Lung (tissue), 12 donors: ENCODE results near the gene USP12. TPM values are rescaled to one million over a fixed set of nuclear protein-coding genes. Genes with fewer than 3 reads are reported as not detected.

Source experiments
- ATAC-seq: fragments of 200-7000 bp; cut with Tn5 transposase; one replicate; pipeline ENCODE4 v1.9.1; 2020; ENCODE audit warnings: moderate number of reproducible peaks; ENCODE audit not compliant: insufficient read depth, low FRiP score
- DNase-seq, 3 donors: peaks; one replicate each; pipeline ENCODE4 v3.0.0-alpha.2; 2013 to 2017
- H3K27ac ChIP-seq, 2 donors: one replicate each; pipeline ENCODE4 v1.5.1; 2013; ENCODE audit warnings: mild to moderate bottlenecking in 2 of 2, moderate library complexity in 2 of 2, control low read depth in 1 of 2, inconsistent platforms in 1 of 2, low read depth in 1 of 2, low read length in 1 of 2
- H3K27me3 ChIP-seq, 3 donors: one replicate each; pipeline ENCODE4 v1.5.1; 2013; ENCODE audit warnings: low read length in 2 of 3; ENCODE audit not compliant: control insufficient read depth in 3 of 3, insufficient read depth in 3 of 3
- H3K36me3 ChIP-seq, 4 donors: one replicate each; pipeline ENCODE4 v1.5.1; 2013; ENCODE audit warnings: low read length in 4 of 4, mild to moderate bottlenecking in 1 of 4, moderate library complexity in 1 of 4; ENCODE audit not compliant: control insufficient read depth in 4 of 4, insufficient read depth in 4 of 4
- H3K4me1 ChIP-seq, 5 donors: one replicate each; pipeline ENCODE4 v1.5.1; 2013; ENCODE audit warnings: low read length in 5 of 5, mild to moderate bottlenecking in 2 of 5, moderate library complexity in 1 of 5; ENCODE audit not compliant: control insufficient read depth in 5 of 5, insufficient read depth in 5 of 5
- H3K4me3 ChIP-seq: one replicate; pipeline ENCODE4 v1.5.1; 2013; ENCODE audit warnings: mild to moderate bottlenecking, control low read depth, moderate library complexity
- H3K9ac ChIP-seq, 2 donors: one replicate each; pipeline ENCODE4 v1.5.1; 2013; ENCODE audit warnings: low read length in 2 of 2, control low read depth in 1 of 2; ENCODE audit not compliant: insufficient read depth in 1 of 2
- H3K9me3 ChIP-seq, 4 donors: one replicate each; pipeline ENCODE4 v1.5.1; 2013; ENCODE audit warnings: low read length in 3 of 4, mild to moderate bottlenecking in 1 of 4, moderate library complexity in 1 of 4; ENCODE audit not compliant: control insufficient read depth in 4 of 4, insufficient read depth in 3 of 4
- WGBS, 2 donors: extraction: QIAGEN DNeasy Blood & Tissue Kit; methylation state at CpG; one replicate each; pipeline ENCODE4 v1.1.7; 2013; 5-methylcytosine and 5-hydroxymethylcytosine counted together
- polyA plus RNA-seq, 2 donors: library from polyadenylated mRNA; stranded (reverse); fragments of 200-250 nt; gene quantifications; one replicate each; pipeline ENCODE4 v1.2.1, GENCODE V29; 2013
- total RNA-seq, 2 donors: library from RNA; depleted of rRNA in 1 of 2; stranded (reverse); fragments of >200 nt in 1 of 2; gene quantifications; one replicate each; pipeline ENCODE4 v1.2.1, GENCODE V29; 2014 to 2021
- TF ChIP-seq, protein P1 (sequence below): IDR thresholded peaks from 2 replicates; pipeline ENCODE4 v1.5.1; 2012; ENCODE audit warnings: mild to moderate bottlenecking; ENCODE audit errors: control extremely low read depth, extremely low read depth
- donor health status: control.
- donor health status: control.
- donor health status: Bipolar disorder and iron deficiency.
- donor health status: healthy.
- donor health status: DM: yes; HTN: yes; CAD: no.

The USP12 gene
- total and polyA plus RNA-seq, 4 donors = 12.6 to 60.0 (median 19.2) TPM

DNA sequence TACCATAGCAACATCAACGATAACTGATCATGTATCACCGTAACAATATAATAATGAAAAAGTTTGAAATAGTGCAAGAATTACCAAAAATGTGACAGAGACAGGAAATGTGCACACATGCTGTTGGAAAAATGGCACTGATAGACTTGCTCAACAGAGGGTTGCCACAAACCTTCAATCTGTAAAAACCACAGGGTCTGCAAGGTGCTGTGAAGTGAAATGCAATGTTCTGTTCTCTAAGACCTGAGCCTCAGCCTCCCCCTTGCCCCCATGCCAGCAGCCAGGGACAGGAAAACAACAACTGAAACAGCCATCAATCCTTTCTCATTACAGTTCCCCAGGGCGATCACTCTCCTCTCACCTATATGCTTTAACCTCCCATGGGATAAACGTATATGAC is 88.4 kb downstream of the USP12 start:
- no peak for DNase-seq
- Histone ChIP-seq H3K4me3 (no peak overlapping the region), H3K27me3 (no peaks in the 10 kb centered on the region), H3K27ac (no peak overlapping the region), H3K9me3 (no peaks in the 10 kb centered on the region), H3K4me1 (peaks cover 0 to 2% (median 0%) of the 10 kb centered on the region in 5 donors), H3K9ac (no peak overlapping the region), H3K36me3 (peaks cover 6 to 18% (median 12%) of the 10 kb centered on the region in 4 donors)
- WGBS, 2 donors = 69 to 82% methylated on average over 4 of the region's 4 CpGs
- ATAC-seq = no peak
- TF ChIP-seq, protein P1, sequence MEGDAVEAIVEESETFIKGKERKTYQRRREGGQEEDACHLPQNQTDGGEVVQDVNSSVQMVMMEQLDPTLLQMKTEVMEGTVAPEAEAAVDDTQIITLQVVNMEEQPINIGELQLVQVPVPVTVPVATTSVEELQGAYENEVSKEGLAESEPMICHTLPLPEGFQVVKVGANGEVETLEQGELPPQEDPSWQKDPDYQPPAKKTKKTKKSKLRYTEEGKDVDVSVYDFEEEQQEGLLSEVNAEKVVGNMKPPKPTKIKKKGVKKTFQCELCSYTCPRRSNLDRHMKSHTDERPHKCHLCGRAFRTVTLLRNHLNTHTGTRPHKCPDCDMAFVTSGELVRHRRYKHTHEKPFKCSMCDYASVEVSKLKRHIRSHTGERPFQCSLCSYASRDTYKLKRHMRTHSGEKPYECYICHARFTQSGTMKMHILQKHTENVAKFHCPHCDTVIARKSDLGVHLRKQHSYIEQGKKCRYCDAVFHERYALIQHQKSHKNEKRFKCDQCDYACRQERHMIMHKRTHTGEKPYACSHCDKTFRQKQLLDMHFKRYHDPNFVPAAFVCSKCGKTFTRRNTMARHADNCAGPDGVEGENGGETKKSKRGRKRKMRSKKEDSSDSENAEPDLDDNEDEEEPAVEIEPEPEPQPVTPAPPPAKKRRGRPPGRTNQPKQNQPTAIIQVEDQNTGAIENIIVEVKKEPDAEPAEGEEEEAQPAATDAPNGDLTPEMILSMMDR = no peak

DNA sequence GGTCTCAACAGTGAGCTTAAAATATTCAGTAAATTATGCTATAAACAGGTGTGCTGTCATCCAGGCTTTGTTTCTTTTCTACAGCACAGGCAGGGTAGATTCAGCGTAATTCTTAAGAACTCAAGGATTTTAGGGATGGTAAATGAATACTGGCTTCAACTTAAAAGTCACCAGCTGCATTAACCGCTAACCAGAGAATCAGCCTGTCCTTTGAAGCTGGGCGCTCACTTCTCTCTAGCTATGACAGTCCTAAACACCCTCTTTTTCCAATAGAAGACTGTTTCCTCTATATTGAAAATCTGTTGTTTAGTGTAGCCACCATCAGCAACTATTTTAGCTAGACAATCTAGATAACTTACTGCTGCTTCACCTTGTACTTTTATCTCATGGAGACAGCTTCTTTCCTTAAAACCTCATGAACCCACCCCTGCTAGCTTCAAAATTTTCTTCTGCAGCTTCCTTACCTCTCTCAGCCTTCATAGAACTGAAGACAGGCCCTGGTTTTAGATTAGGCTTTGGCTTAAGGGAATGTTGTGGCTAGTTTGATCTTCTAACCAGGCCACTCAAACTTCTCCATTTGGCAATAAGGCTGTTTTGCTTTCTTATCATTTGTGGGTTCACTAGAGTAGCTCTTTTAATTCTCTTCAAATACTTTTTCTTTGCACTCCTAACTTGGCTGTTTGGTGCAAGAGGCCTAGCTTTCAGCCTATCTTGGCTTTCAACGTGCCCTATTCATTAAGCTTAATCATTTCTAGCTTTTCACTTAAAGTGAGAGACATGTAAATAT is 89.5 kb downstream of the USP12 start:
- DNase-seq = peak in 2 of 3 donors; percentile 30 to 48
- WGBS, 2 donors = 88 to 95% methylated on average over 4 of the region's 4 CpGs
- Histone ChIP-seq H3K9me3 (no peaks in the 10 kb centered on the region), H3K9ac (no peak overlapping the region), H3K4me1 (peaks cover 0 to 6% (median 2%) of the 10 kb centered on the region in 5 donors), H3K36me3 (peaks cover 4 to 13% (median 9%) of the 10 kb centered on the region in 4 donors), H3K27ac (peak overlapping the region in 1 of 2 donors; percentile 14), H3K27me3 (no peaks in the 10 kb centered on the region), H3K4me3 (no peak overlapping the region)
- TF ChIP-seq, protein P1 = no peak
- ATAC-seq = peak; percentile 43

DNA sequence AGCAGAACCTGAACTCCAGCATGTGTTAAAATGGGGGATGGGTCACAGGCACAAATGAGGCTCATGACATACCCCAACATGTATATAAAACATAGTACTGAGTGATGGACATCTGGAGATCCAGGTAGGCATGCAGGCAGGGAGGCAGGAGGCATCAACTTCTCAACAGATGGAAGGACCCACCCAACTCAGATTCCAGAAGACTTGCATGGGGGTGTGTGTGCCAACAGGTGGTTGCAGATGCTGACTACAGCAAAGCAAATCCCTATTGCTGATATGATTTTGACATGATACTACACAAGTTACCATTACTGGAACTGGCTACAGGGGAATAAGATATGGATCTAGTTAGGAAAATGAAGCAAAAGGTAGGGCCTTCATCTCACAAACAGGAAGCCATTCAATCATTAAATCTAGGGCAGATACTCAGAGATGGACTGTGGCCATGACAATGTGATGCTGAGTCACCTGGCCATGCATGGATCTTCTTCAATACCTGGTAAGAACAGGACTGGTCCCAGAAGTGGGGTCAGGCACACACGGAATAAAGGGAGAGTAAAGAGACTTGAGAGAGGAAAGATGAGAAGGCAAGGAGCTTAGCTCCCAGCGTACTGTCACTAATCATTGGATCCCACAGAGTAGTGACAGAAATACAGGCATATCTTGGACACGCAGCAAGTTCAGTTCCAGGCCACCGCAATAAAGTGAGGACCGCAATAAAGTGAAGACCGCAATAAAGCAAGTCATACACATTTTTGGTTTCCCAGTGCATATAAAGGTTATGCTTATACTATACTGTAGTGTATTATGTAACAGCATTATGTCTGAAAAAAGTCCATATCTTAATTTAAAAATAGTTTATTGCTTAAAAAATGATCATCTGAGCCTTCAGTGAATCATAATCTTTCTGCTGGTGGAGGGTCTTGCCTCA is 91.3 kb downstream of the USP12 start:
- peaks cover 2 to 16% (median 8%) of the 10 kb centered on the region in 5 donors for H3K4me1 ChIP-seq
- H3K36me3 ChIP-seq = peaks cover 2 to 10% (median 7%) of the 10 kb centered on the region in 4 donors
- TF ChIP-seq, protein P1 = no peak
- DNase-seq (no peak), ATAC-seq (no peak)
- H3K9ac ChIP-seq = no peak overlapping the region
- no peak overlapping the region for H3K4me3 ChIP-seq
- H3K9me3 ChIP-seq = no peaks in the 10 kb centered on the region
- WGBS, 2 donors = 98 to 99% methylated on average over 6 of the region's 6 CpGs
- no peak overlapping the region for H3K27ac ChIP-seq
- H3K27me3 ChIP-seq = no peaks in the 10 kb centered on the region
